ENCODE results near the gene FSD1.

Gene FSD1

GRCh38 chr19:4304538-4305256, at the start of gene FSD1:
FSD1 (plus strand) TSS chr19:4304598; CDS start chr19:4304747, 149 bp downstream.
- peak; percentile 64 for DNase-seq (ENCODE audit: low read depth, low spot score)

DNA sequence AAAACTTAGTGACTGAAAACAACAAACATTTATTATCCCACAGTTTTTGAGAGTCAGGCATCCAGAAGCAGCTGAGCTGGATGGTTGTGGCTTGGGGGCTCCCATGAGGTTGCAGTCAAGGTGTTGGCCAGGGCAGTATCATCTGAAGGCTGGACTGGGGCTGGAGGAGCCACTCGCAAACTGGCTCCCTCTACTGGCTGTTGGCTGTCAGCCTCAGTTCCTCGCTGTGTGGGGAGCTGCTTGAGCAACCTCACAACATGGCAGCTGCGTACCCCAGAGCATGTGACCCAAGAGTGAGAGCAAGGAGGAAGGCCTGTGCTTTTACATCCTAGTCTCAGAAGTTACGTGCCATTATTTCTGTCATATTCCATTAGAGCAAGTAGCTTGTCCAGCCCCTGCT, 47.8 kb upstream of the FSD1 start:
- Histone ChIP-seq H3K4me3 (ENCODE audit: low read length) (no peak overlapping the region), H3K9me3 (ENCODE audit: control insufficient read depth, insufficient read depth, low read length) (no peaks in the 10 kb centered on the region), H3K27ac (ENCODE audit: low read length) (no peak overlapping the region), H3K36me3 (ENCODE audit: control insufficient read depth, insufficient read depth, low read length) (peaks cover 23% of the 10 kb centered on the region), H3K27me3 (ENCODE audit: control insufficient read depth, insufficient read depth, low read length) (no peaks in the 10 kb centered on the region), H3K4me1 (ENCODE audit: control insufficient read depth, insufficient read depth, low read length) (no peaks in the 10 kb centered on the region)
- WGBS (ENCODE audit: insufficient coverage, insufficient read length), result no CpG with 5 or more reads among the region's 4 CpGs
- no peak for DNase-seq (ENCODE audit: low read depth, low spot score)

More at GRCh38 chr19:4304538-4305256, at the start of gene FSD1:
- H3K4me1 ChIP-seq (ENCODE audit: control insufficient read depth, insufficient read depth, low read length), result peaks cover 2% of the 10 kb centered on the region; the same call in 1 of the 2 replicates
- H3K36me3 ChIP-seq (ENCODE audit: control insufficient read depth, insufficient read depth, low read length), result peaks cover 10% of the 10 kb centered on the region
- H3K4me3 ChIP-seq (ENCODE audit: low read length), result peak within 1 kb of the TSS; percentile 51; the same call in 1 of the 2 replicates
- no peak within 1 kb of the TSS for H3K27ac ChIP-seq (ENCODE audit: low read length)
- no peaks in the 10 kb centered on the region for H3K27me3 ChIP-seq (ENCODE audit: control insufficient read depth, insufficient read depth, low read length)
- H3K9me3 ChIP-seq (ENCODE audit: control insufficient read depth, insufficient read depth, low read length), result no peaks in the 10 kb centered on the region
- no CpG with 5 or more reads among the region's 63 CpGs for WGBS (ENCODE audit: insufficient coverage, insufficient read length)

GRCh38 chr19:4257025-4257424, 47.4 kb upstream of the FSD1 start:
- Histone ChIP-seq H3K9me3 (ENCODE audit: control insufficient read depth, insufficient read depth, low read length) (no peaks in the 10 kb centered on the region), H3K4me3 (ENCODE audit: low read length) (no peak overlapping the region), H3K4me1 (ENCODE audit: control insufficient read depth, insufficient read depth, low read length) (no peaks in the 10 kb centered on the region), H3K27ac (ENCODE audit: low read length) (no peak overlapping the region), H3K27me3 (ENCODE audit: control insufficient read depth, insufficient read depth, low read length) (no peaks in the 10 kb centered on the region), H3K36me3 (ENCODE audit: control insufficient read depth, insufficient read depth, low read length) (peaks cover 23% of the 10 kb centered on the region)
- no peak for DNase-seq (ENCODE audit: low read depth, low spot score)
- no CpG with 5 or more reads among the region's 6 CpGs for WGBS (ENCODE audit: insufficient coverage, insufficient read length)

DNA sequence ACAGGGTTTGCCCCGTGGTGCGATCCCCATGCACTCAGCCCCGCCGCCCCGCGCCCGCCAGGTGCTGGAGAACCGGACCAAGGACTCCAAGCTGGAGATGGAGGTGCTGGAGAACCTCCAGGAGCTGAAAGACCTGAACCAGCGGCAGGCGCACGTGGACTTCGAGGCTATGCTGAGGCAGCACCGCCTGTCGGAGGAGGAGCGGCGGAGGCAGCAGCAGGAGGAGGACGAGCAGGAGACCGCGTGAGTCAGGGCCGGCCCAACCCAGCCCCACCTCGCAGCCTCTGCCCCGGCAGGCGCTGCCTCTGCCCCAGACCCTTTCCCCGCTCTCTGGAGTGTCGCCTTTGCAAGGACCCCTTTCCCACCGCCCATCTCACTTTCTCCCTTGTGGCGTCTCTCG, 46.2 kb upstream of the FSD1 start:
- WGBS (ENCODE audit: insufficient coverage, insufficient read length), result no CpG with 5 or more reads among the region's 28 CpGs
- Histone ChIP-seq H3K27me3 (ENCODE audit: control insufficient read depth, insufficient read depth, low read length) (no peaks in the 10 kb centered on the region), H3K27ac (ENCODE audit: low read length) (no peak overlapping the region), H3K4me1 (ENCODE audit: control insufficient read depth, insufficient read depth, low read length) (no peaks in the 10 kb centered on the region), H3K36me3 (ENCODE audit: control insufficient read depth, insufficient read depth, low read length) (peaks cover 23% of the 10 kb centered on the region), H3K4me3 (ENCODE audit: low read length) (no peak overlapping the region), H3K9me3 (ENCODE audit: control insufficient read depth, insufficient read depth, low read length) (no peaks in the 10 kb centered on the region)
- DNase-seq (ENCODE audit: low read depth, low spot score), result no peak

GRCh38 chr19:4260613-4261191, 43.7 kb upstream of the FSD1 start:
- WGBS (ENCODE audit: insufficient coverage, insufficient read length), result no CpG with 5 or more reads among the region's 11 CpGs
- Histone ChIP-seq H3K4me3 (ENCODE audit: low read length) (no peak overlapping the region), H3K27ac (ENCODE audit: low read length) (no peak overlapping the region), H3K27me3 (ENCODE audit: control insufficient read depth, insufficient read depth, low read length) (no peaks in the 10 kb centered on the region), H3K9me3 (ENCODE audit: control insufficient read depth, insufficient read depth, low read length) (no peaks in the 10 kb centered on the region), H3K4me1 (ENCODE audit: control insufficient read depth, insufficient read depth, low read length) (no peaks in the 10 kb centered on the region), H3K36me3 (ENCODE audit: control insufficient read depth, insufficient read depth, low read length) (peaks cover 19% of the 10 kb centered on the region)
- no peak for DNase-seq (ENCODE audit: low read depth, low spot score)

GRCh38 chr19:4264812-4265211, 39.6 kb upstream of the FSD1 start:
- Histone ChIP-seq H3K27ac (ENCODE audit: low read length) (no peak overlapping the region), H3K4me3 (ENCODE audit: low read length) (no peak overlapping the region), H3K27me3 (ENCODE audit: control insufficient read depth, insufficient read depth, low read length) (no peaks in the 10 kb centered on the region), H3K36me3 (ENCODE audit: control insufficient read depth, insufficient read depth, low read length) (peaks cover 16% of the 10 kb centered on the region), H3K9me3 (ENCODE audit: control insufficient read depth, insufficient read depth, low read length) (no peaks in the 10 kb centered on the region), H3K4me1 (ENCODE audit: control insufficient read depth, insufficient read depth, low read length) (no peaks in the 10 kb centered on the region; the same call in 1 of the 2 replicates)
- WGBS (ENCODE audit: insufficient coverage, insufficient read length), result no CpG with 5 or more reads among the region's 4 CpGs
- no peak for DNase-seq (ENCODE audit: low read depth, low spot score)

GRCh38 chr19:4266253-4267000, 38.0 kb upstream of the FSD1 start:
- no peaks in the 10 kb centered on the region; the same call in 1 of the 2 replicates for H3K4me1 ChIP-seq (ENCODE audit: control insufficient read depth, insufficient read depth, low read length)
- H3K36me3 ChIP-seq (ENCODE audit: control insufficient read depth, insufficient read depth, low read length), result peaks cover 14% of the 10 kb centered on the region
- no peak overlapping the region for H3K27ac ChIP-seq (ENCODE audit: low read length)
- no peak for DNase-seq (ENCODE audit: low read depth, low spot score)
- H3K4me3 ChIP-seq (ENCODE audit: low read length), result no peak overlapping the region
- WGBS (ENCODE audit: insufficient coverage, insufficient read length), result no CpG with 5 or more reads among the region's 18 CpGs
- no peaks in the 10 kb centered on the region for H3K27me3 ChIP-seq (ENCODE audit: control insufficient read depth, insufficient read depth, low read length)
- no peaks in the 10 kb centered on the region for H3K9me3 ChIP-seq (ENCODE audit: control insufficient read depth, insufficient read depth, low read length)

- peak; percentile 88 for DNase-seq (ENCODE audit: low read depth, low spot score)
- H3K36me3 ChIP-seq (ENCODE audit: control insufficient read depth, insufficient read depth, low read length), result peaks cover 14% of the 10 kb centered on the region
- no CpG with 5 or more reads among the region's 21 CpGs for WGBS (ENCODE audit: insufficient coverage, insufficient read length)
These were observed 37.1 kb upstream of the FSD1 start for GRCh38 chr19:4267101-4267900.

GRCh38 chr19:4267901-4268815, 36.2 kb upstream of the FSD1 start:
- WGBS (ENCODE audit: insufficient coverage, insufficient read length), result no CpG with 5 or more reads among the region's 30 CpGs
- DNase-seq (ENCODE audit: low read depth, low spot score), result no peak
- H3K27ac ChIP-seq (ENCODE audit: low read length), result no peak overlapping the region

More at GRCh38 chr19:4267101-4267900, 37.1 kb upstream of the FSD1 start:
- Histone ChIP-seq H3K4me3 (ENCODE audit: low read length) (no peak overlapping the region), H3K27me3 (ENCODE audit: control insufficient read depth, insufficient read depth, low read length) (no peaks in the 10 kb centered on the region), H3K4me1 (ENCODE audit: control insufficient read depth, insufficient read depth, low read length) (no peaks in the 10 kb centered on the region; the same call in 1 of the 2 replicates), H3K27ac (ENCODE audit: low read length) (no peak overlapping the region), H3K9me3 (ENCODE audit: control insufficient read depth, insufficient read depth, low read length) (no peaks in the 10 kb centered on the region)

More at GRCh38 chr19:4267901-4268815, 36.2 kb upstream of the FSD1 start:
- Histone ChIP-seq H3K27me3 (ENCODE audit: control insufficient read depth, insufficient read depth, low read length) (no peaks in the 10 kb centered on the region), H3K9me3 (ENCODE audit: control insufficient read depth, insufficient read depth, low read length) (no peaks in the 10 kb centered on the region), H3K36me3 (ENCODE audit: control insufficient read depth, insufficient read depth, low read length) (peaks cover 12% of the 10 kb centered on the region), H3K4me3 (ENCODE audit: low read length) (no peak overlapping the region), H3K4me1 (ENCODE audit: control insufficient read depth, insufficient read depth, low read length) (no peaks in the 10 kb centered on the region; the same call in 1 of the 2 replicates)
